ENCODE data around the gene TWIST2.

TWIST2 gene

DNA sequence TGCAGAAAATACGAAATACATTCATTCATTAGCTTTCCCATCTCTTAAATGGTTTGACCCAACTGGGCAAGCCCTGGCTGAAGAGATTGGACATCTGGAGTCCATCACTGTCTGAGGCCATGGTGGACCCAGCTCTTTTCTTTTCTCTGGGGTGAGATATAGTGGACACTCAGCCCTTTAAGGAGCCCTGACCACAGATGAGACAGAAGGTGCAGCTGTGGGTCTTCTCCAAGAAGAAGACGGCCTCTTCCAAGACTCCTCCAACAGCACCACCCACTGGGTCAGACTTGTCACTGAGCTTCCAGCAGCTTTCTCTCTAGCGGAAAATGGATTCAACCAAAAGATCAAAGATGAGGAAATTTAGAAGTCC is 27.2 kb downstream of the TWIST2 start:
- DNase-seq: no peak

GRCh38 chr2:238875471-238876231 is 27.8 kb downstream of the TWIST2 start:
- no peak for DNase-seq

DNA sequence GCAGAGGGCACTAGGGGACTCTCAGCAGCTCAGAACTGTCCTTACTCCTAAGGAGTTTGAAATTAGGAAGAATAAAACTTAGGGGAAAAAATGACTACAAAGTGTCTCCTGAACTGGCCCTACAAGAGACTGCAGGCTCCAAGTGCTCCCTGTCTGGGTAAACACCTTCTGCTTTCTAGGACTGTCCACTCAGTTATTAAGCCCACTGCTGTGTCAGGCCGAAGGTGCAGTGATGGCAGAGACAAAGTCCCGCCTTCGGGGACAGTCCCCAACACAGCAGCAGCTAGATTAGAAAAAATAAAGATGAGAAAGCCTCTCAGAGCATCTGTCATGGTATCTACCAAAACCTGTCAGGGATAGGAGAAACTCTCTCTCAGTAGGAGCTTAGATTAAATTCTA is 28.3 kb downstream of the TWIST2 start:
- no peak for DNase-seq

DNA sequence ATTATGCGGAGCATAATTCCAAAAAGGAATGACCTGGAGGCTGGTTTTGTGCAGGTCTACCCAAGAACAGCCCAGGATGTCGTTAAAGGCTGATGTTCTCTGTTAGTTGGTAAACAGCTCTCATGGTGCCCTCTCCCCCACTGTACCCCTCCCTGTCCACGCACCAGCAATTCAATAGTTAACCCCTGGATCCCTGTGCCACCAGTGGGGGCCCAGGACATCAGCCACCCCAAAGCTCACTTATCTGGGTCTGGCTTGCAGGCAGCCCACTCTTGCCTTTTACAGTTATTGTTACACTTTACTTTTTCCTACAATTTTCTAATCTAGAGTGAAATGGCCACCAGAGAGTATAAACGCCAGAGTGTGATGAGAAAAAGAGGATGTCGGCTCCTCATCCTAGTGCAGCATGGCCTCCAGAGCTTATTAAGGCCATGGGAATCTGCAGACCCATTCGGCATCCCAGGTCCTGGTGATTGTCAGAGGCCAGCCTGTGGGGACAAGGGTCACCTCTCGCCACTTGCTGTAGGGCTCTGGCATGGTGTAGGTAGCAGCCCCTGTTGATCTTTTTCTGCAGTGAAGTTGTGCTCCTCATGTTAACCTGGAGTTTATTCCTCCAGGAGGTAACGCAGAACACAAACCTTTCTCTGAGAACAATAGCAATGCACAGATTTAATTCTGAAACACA is 30.3 kb downstream of the TWIST2 start:
- no peak for DNase-seq

GRCh38 chr2:238879043-238879442 is 31.2 kb downstream of the TWIST2 start:
- no peak for DNase-seq

DNA sequence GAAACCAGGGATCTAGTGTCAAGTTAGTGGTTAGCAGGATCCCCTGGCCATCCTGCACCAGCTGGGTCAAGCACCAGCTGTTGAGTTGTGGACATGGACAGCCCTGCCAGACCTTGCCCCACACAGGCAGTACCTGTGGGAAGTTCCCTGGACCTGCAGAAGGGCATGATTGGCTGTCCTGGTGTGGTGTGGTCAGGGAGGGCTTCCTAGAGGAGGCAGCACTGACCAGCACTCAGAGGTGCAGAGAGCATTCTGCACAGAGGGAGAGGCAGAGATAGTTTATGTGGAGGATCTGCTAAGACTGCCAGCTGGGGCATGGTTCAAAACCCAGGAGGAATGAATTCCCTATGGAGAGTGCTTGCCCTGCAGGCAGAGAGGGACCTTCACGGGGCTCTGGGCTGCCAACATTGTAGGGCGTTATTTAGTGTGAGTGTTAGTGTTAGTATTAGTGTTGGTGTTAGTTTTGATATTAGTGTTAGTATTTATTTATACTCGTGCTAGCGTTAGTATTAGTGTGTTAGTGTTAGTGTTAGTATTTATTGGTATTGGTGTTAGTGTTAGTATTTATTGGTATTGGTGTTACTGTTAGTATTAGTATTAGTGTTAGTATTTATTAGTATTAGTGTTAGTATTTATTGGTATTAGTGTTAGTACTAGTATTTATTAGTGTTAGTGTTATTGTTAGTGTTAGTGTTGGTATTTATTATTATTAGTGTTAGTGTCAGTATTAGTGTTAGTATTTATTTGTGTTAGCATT is 31.9 kb downstream of the TWIST2 start:
- DNase-seq: no peak

DNA sequence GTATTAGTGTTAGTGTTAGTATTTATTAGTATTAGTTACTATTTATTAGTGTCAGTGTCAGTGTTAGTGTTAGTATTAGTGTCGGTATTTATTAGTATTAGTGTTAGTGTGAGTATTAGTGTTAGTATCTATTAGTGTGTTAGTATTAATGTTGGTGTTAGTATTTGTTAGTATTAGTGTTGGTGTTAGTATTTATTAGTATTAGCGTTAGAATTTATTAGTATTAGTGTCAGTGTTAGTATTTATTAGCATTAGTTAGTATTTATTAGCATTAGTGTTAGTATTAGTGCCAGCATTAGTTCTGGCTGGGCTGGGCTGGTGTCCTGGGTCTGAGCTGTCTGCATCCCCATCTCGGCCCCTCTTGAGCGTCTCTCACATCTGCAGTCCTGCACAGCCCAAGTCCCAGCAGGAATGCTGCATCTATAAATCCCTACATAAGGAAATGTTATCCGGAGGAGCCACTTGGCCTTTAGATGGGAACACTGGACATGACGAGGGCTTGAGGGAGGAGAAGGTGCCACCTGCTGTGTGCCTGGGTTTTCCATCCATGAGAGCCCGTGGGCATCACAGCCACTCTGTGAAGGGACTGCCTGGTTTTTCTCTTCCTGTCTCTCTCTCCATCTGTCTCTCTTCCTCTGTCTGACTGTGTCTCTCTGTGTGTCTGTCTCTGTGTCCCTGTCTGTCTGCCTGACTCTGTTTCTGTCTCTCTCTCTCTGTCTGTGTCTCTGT is 33.6 kb downstream of the TWIST2 start:
- DNase-seq: no peak

DNA sequence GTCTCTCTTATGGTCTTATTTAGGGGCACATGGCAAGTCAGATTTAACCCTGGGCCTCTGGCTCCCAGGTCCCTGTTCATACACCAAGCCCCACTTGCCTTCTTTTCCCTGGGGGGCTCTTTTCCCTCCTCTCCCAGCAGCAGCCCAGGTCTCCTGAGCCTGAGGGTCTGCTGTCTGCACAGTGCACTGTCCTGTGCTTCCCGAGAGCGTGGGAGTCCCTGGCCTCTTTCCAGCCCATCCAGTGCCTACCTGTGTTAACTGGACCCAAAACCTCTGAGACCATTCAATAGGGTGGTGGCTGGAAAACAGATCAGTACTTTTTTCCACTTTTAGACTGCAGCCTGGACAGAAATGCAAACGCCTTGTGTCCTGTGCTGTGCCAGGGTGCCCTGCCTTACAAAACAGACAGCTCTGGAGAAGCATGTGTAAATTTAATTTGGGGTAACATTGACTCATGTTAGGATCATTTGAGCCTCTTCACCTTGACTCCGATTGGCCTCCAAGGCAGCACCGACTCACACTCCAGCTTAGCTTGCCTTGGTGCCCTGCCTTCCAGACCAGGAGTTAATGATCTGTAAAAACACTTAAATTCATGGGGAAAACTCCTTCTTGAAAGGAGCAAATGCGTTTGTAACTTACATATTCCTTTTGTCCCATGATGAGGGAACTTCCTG is 34.3 kb downstream of the TWIST2 start:
- DNase-seq: no peak

DNA sequence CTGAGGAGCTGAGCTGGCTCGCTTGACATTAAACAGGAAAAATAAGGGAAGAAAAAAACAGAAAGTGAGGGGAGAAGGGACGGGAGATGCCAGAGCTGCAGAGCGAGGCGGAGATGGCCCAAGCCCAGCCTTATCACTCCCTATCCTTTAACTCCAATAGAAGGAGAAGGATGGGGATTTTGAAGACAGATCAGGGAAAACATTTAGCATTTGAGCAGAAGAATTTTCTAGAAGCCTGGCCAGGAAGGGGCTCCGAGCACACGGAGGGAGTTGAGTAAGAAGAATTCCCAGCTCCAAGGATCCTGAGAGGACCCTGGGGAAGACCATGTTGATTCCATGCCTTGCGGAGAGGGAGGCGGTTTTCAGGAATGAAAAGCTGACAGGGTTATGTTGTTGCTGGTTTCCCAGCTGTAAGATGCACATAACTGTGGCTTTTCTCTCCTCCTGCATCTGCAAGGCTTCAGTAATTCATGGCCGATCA is 35.6 kb downstream of the TWIST2 start:
- no peak for DNase-seq

- no peak for DNase-seq
Measured at GRCh38 chr2:238884122-238884811, 36.4 kb downstream of the TWIST2 start.

DNA sequence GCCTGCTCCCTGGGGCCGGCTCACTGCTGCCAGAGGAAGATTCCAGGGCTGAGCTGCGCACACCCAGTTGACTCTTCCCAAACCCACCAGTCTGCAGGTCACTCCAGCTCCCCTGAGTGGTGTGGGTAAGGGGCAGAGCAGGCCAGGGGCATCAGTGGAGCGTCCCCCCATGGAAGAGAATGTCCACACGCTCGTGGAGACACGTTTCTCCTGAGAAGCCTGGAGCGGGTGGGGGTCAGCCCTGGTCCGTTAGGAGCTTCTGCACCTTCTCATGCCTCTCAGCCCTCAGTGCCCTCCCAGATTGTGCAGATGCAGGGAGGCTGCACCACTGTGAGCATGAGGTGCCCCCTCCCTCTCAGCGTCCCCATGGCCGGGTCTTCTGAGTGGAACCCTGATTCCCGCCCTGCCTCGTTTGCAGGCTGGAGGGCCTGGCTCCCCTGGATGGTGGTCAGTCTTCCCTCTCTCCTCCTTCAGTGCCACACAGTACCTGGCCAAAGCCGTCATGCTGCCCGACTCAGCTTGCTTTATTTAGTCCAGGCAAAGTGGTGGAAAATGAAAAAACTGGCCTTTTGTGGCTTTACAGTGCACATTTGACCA is 37.0 kb downstream of the TWIST2 start:
- DNase-seq: no peak

- DNase-seq: no peak
Measured at GRCh38 chr2:238886453-238887094, 38.7 kb downstream of the TWIST2 start.

GRCh38 chr2:238887616-238888015 is 39.7 kb downstream of the TWIST2 start:
- DNase-seq: no peak

GRCh38 chr2:238888781-238889180 is 40.9 kb downstream of the TWIST2 start:
- no peak for DNase-seq

DNA sequence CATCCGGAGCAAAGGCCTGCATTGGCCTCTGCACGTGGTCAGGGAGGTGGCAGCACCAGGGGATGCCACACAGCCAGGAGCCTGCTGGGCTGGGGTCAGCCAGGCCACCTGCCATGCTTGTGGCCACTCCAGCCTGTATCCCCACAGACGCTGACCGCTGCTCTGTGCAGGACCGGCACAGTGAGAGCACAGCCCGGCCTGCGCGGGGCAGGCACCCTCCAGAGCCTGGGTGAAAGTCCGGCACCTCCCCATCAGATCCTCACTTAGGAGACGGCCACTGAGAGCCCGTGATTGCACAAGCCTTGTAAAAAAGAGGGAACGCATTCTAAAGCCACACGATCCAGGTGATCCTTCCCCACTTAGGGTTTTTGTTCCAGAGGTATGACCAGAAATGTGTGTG is 42.2 kb downstream of the TWIST2 start:
- no peak for DNase-seq

DNA sequence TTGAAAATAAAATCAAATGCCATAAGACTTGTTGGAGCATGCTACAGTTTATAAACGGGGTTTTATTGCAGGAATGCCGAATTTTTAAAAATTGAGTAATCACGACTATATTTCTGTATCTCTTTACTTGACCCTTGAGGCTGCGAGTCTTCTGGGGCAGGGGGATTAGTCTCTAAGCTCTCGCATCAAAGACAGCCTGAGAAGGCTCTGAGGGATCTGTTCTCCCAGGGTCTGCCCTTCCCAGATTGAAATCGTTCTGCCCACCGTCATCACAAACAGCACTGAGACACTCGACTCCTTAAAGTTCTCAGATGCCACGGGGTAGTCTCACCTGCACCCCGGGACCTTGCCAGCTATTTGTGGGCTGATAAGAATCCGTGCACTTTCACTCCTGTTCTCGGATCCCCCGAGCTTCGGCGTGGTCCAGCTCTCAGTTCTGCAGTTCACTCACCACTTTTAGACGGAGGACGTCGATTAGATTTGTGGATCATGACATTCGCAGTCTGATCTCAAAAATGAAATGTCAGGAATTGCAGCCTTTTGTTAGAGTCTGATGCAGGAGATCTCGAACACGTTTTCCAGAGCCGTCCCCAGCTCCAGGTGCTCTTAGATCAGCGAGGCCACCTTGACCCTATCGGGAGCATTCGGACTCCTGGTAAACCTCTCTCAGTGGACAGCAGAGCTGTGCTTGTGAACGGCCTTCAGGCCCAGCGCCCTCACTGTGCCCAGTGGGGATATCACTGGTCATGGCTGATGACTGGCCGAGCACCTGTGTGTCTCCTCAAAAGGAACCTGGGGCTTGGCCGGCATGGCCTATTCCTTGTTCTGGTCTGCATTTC is 43.0 kb downstream of the TWIST2 start:
- DNase-seq: no peak

GRCh38 chr2:238891457-238892203 is 43.7 kb downstream of the TWIST2 start:
- DNase-seq: no peak

DNA sequence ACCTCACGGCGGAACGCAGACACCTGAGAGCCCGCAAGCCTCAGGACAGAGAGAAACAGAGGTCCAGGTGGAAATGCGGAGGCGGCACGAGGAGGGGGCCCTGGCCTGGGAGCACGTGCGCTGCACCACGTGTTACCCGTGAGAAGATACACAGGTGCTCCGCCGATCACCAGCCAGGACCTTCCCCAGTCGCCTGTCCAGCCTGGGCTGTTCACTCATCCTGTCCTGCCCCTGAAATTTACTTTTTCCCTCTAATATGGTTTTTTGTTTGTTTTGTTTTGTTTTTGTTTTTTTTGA is 44.3 kb downstream of the TWIST2 start:
- no peak for DNase-seq

DNA sequence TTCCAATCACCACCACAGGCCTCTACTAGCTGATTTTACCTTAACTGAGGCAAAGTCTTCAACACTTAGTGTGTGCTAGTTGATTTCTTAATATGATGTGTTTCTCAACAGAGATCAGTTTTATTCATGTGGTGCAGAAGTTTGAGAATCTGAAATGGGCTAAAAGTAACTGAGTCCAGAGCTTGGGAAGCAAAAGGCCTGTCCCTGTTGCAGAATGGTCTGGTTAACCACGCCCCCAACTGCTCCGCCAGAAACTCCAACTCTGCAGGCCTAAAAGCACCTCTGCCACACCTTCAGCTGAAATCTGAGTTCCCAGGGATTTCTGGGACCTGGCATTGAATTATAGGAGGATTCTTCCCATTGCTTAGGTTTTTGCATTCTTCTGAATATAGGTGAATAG is 44.9 kb downstream of the TWIST2 start:
- no peak for DNase-seq

All from NCI-H1105 treated with DMSO at 0.1 percent for 48 hours (cell line).